Amniotic epithelial cell (primary cell): Measurements from ENCODE around the gene ZNF576.
"Not testable (repeated sequence)": the region's sequence is repeated elsewhere in the genome, so short reads cannot be mapped to it uniquely, and the experiment has no call there.

Experiments
- DNase-seq: peaks from one replicate; pipeline ENCODE4 v3.0.0-alpha.2; 2010; ENCODE audit warnings: low read depth

Gene ZNF576

GRCh38 chr19:43575156-43575950, 21.0 kb upstream of the ZNF576 start, which contains the start of the genes PINLYP and XRCC1:
Gene PINLYP, plus strand, starts transcription at chr19:43575801. Its CDS starts 1,391 bp downstream, at chr19:43577192.
Gene XRCC1, minus strand, starts transcription at chr19:43575527. Its CDS starts 69 bp downstream, at chr19:43575458.
- DNase-seq = peak; percentile 98

DNA sequence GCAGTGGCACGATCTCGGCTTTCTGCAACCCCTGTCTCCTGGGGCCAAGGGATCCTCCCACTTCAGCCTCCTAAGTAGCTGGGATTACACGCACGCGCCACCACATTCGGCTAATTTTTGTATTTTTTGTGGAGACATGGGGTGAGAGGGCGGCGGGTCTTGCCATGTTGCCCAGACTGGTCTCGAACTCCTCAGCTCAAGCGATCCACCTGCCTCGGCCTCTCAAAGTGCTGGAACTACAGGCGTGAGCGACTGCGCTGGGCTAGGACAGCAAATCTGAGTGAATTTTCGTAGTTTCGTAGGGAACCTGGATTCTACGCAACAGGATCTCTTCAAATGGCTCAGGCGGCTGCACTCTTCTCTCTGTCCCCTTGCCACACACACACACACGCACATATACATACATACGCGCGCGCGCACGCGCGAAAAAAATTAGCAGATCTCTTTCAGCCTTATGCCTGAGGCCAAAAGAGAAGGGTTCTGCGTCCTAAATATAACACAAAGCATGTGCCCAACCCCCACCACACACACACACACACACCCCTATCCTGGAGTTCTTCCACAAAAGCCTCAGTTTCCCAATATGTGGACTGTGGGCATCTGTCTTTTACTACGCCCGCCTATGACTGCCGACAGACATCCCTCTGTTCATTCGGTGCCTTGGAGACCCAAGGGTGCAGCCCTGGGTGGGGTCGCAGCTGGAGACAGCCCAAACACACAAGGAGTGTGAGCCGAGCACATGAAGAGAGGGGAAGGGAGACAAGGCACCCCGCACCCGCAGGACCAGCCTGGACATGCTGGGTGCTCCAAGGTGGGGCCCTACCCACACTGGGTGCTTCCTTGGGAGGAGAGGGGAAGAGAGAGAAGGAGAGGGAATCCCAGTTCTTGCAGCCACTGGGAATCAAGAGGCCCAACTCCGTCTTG, 20.2 kb upstream of the ZNF576 start:
- DNase-seq = no peak

DNA sequence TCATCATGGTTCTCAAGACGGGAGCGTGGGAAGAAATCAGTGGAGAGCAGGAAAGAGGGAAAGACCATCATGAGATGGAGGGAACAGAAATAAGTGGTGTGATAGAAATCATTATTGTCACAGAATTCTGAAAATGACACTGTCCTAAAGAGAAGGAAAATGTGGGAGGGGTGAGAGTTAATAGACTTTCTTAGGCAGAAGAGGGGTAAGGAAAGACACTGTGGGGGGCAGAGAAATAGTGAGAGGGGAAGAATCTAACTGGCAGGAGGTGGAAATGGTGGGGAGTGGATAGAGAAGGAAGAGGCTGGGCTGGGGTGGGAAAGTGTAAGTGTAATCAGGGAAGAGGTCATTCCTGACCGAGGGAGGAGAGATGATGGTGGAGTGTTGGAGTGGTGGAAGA, 17.6 kb upstream of the ZNF576 start:
- DNase-seq = no peak

- no peak for DNase-seq
Observed at GRCh38 chr19:43581467-43581866, 14.9 kb upstream of the ZNF576 start.

DNA sequence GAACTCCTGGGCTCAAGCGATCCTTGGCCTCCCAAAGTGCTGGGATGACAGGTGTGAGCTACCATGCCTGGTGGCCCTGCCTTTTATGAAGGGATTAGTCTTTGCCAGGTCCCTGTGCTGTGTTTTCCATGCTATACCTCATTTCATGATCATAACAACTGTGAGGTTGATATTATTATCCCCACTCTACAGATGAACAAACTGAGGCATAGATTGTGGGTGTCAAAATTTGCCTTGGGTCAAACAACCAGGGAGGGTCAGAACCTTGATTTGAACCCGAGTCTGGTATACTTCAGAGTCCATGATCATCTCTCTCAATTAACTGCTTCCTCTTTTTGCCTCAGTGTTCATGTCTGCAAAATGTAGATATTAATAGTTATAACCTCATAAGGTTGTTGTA, 13.9 kb upstream of the ZNF576 start:
- DNase-seq = no peak

GRCh38 chr19:43584484-43584883, 11.9 kb upstream of the ZNF576 start:
- no peak for DNase-seq

DNA sequence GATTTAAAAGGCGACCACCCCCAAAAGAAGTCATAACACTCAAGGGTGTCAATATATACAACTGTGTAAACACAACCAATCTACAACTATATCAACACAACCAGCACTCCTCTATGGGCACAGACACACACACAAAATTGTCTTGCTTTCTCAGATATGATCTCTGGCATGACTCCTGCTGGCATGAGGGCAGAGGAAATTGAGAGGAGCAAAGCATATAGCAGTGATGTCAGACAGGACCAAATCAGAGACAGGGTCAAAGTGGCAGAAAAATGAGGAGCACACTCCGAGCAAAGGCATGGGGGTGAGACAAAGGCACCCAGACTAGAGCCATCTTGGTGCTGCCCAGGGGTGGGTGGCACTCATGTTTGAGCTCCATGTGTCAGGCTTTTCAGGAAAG, 10.0 kb upstream of the ZNF576 start:
- no peak for DNase-seq

DNA sequence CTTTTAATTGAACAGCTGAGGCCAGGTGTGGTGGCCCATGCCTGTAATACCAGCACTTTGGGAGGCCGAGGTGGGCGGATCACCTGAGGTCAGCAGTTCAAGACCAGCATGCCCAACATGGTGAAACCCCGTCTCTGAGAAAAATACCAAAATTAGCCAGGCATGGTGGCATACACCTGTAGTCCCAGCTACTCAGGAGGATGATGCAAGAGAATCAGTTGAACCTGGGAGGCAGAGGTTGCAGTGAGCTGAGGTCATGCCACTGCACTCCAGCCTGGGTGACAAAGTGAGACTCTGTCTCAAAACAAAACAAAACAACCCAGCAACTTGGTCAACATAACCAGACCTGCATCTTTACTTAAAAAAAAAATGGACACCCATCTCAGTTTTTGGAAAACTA, 9.4 kb upstream of the ZNF576 start:
- DNase-seq = not testable (repeated sequence)

DNA sequence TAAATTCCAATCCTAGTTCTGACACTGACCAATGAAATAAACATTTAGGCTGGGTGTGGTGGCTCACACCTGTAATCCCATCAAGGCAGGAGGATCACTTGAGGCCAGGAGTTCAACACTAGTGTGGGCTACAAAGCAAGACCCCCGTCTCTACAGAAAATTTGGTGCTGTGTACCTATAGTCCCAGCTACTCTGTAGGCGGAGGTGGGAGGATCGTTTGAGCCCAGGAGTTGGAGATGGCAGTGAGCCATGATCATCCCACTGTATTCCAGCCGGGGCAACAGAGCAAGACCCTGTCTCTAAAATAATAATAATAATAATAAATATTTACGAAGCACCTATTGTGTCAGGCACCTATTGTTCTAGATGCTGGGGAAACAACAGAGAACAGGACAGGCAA, 7.1 kb upstream of the ZNF576 start:
- no peak for DNase-seq

GRCh38 chr19:43589678-43590077, 6.7 kb upstream of the ZNF576 start:
- no peak for DNase-seq

GRCh38 chr19:43591904-43592772, 4.3 kb upstream of the ZNF576 start:
- DNase-seq = no peak

- no peak for DNase-seq
Observed at GRCh38 chr19:43592800-43593350, 3.5 kb upstream of the ZNF576 start.

DNA sequence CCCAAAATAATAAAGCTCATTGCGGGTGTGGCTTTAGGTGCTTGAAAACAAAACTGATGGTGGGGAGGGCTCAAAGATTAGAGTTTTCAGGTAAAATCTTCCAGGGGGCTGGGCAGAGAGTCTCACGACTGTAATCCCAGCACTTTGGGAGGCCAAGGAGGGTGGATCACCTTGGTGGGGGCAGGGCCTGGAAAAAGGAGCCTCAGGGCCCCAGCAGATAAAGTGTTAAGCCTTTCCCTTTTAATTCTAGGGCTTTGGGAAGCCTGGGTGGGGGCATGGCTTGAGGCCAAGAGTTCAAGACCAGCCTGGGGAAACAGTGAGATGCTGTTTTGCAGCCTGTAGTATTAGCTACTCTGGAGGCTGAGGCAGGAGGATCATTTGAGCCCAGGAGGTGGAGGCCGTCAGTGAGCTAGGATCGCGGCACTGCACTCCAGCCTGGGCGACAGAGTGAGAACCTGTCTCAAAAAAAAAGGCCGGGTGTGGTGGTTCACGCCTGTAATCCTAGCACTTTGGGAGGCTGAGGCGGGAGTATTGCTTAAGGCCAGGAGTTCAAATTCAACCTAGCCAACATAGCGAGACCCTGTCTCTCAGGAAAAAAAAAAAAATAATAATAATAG, 2.2 kb upstream of the ZNF576 start:
- DNase-seq = no peak

DNA sequence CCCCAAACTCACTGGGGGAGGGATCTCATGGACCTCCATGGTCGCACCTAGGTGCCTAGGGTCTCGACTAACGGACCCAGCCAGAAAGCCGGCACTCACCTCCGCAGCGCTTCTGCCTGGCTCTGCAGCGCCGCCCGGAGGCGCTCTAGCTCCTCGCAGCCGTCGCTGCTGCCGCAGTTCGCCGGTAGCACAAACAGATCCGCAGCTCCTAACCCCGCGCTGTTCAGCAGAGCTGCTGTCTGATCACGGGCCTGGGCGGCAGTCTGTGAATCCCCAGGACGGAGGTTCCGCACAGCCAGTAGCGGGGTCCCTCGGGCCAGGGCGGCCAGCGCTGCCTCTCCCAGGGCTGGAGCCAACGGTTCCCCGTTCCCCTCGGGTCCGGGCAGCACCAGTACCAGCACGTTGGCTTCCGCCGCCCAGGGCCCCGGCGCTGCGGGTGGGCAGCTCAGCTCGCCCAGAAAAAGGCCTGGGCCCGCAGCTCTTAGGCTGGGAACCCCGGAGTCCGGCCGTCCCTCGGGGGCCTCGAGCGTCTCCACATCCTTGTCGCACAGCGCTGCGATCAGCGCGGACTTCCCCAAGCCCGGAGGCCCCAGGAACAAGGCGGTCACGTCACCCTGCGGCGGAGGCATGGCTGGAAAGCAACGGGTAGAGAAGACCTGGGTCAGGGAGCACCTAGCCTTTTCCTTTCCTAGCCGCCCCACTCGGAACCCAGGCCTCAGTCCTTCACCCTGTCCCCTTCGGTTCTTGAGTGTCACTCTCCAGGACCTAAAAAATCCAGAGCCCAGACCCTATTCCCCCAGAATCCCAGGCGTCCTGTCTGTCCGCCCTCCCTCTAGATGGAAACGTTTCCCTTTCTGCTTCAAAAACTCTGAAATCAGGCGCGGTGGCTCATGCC, 1.4 kb upstream of the ZNF576 start:
- DNase-seq = peak; percentile 64

- no peak for DNase-seq
Observed at GRCh38 chr19:43595605-43595998, 793 bp upstream of the ZNF576 start.

GRCh38 chr19:43596842-43597461, 557 bp downstream of the ZNF576 start:
- no peak for DNase-seq

DNA sequence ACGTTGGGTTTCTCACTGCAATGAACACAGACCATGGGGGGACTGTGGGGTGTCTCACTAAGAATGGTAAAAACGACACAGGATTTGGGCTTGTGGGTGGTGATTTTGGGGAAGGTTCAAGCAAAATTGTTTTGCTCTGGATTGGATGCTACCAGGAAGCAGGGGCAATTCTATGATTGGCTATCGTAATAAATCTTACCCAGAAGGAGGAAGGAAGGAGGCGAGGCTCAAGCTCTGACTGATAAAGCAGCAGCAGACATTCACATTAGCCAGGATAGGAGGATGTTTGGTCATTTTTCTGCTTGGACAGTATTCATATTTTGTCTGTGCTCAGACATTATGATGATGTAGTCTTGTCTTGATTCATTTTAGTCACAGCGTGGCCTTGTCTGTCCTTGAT, 1.5 kb downstream of the ZNF576 start:
- DNase-seq = no peak

- DNase-seq = no peak
Observed at GRCh38 chr19:43598445-43599240, 2.2 kb downstream of the ZNF576 start.
